Femur (tissue), 1 donor: Measurements from ENCODE around the gene PLEKHA5.
"Not testable (repeated sequence)": the region's sequence is repeated elsewhere in the genome, so short reads cannot be mapped to it uniquely, and the experiment has no call there.

Experiments used
- DNase-seq: peaks from one replicate; pipeline ENCODE4 v3.0.0-alpha.2; 2017

The PLEKHA5 gene

GRCh38 chr12:19203013-19203412, 73.5 kb downstream of the PLEKHA5 start:
- DNase-seq: no peak

GRCh38 chr12:19203539-19204506, 74.3 kb downstream of the PLEKHA5 start:
- DNase-seq: no peak

- no peak for DNase-seq
Measured at GRCh38 chr12:19205120-19205519, 75.6 kb downstream of the PLEKHA5 start.

GRCh38 chr12:19206493-19207077, 77.1 kb downstream of the PLEKHA5 start:
- DNase-seq: no peak

GRCh38 chr12:19208456-19208855, 78.9 kb downstream of the PLEKHA5 start:
- no peak for DNase-seq

DNA sequence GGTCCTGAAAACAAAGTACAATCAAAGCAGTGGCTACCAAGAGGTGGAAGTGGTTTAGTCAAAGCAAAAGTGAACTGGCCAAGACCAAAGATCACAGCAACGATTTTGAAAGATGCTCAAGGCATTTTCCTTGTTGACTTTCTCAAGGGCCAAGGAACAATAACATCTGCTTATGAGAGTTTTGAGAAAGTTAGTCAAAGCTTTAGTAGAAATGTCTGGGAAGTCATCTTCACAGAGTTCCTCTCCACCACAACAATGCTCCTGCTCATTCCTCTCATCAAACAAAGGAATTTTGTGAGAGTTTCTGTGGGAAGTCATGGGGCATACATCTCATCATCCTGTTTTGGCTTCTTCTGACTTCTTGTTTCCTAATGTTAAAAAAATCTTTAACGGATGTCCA, 80.1 kb downstream of the PLEKHA5 start:
- no peak for DNase-seq

GRCh38 chr12:19211802-19212201, 82.3 kb downstream of the PLEKHA5 start:
- DNase-seq: no peak

DNA sequence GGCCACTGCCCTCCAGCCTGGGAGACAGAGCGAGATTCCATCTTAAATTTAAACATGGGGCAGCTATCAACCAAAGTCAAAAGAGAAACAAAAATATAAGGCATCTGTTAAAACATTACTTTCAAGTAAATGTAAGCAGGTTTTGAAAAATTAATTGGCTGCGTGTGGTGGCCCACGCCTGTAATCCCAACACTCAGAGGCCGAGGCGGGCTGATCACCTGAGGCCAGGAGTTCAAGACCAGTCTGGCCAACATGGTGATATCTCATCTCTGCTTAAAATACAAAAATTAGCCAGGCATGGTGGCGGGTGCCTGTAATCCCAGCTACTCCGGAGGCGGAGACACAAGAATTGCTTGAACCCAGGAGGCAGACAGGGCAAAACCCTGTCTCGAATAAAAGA, 82.7 kb downstream of the PLEKHA5 start:
- DNase-seq: no peak

DNA sequence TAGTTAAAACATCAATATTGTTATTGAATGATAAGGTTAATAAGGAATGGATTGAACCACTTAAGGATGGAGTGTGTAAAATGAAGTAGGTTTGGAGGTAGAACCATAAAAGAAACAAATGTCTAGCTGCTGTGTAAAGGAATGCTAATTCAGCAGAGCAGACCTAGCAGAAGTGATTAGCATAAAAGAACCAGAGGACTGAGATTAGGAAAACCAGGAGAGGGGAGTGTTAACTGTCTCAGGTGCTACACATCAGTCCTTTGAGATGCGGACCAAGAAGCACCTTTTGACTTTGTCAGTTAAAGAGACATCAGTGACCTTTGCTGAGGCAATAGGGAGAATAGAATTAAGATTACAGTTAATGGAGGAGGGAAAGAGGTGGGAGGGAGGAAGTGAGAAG, 84.5 kb downstream of the PLEKHA5 start:
- DNase-seq: no peak

DNA sequence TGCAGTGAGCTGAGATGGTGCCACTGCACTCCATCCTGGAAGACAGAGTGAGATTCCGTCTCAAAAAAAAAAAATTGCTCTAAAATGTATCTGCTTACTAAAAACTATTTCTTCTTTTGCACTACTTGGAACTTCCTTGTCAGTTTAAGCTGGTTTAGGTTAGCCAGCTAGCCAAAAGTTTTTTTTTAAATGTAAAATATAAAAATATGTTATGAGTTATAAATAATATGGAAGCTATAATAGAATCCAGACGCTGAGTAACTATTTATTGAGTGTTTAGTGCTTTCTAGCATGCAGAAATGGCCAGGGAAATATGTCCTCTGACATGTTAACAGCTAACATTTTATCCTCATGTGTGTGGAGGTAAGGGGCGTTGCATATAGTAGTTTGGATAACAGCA, 85.6 kb downstream of the PLEKHA5 start:
- DNase-seq: no peak

DNA sequence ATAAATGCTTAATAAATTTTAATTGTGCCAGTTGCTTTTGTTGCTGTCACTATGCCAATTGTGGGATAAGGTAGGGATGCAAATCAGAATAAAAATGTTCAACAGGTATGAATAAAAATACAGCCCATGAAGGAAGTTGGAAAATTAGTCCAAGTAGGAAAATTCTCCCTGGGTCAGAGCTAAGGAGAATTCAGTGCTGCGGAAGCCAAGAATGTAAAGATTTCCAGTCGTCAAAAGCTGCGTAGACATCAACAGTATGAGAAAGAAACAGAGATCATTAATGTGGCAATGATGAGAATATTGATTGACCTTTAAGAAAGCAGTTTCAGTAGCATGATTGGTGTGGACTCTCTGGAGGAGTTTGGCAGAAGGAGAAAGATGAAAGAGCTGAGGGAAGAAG, 87.9 kb downstream of the PLEKHA5 start:
- no peak for DNase-seq

DNA sequence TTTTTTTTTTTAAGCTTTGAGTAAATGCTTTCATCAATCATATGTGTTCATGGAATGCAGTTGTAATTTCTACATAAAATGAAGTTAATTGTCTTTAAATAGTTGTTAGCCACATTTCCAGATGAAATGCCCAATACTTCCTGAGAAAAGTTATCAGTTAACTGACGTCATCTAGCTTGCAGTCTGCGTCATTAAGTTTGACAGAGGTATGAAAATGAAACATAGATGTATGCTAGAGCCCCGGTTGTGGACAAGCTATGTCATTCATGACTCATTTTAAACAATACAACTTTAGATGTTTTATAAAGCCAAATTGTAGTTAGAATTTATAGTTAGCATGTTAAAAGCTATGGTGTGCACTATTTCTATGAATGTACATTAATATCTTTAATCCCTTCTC, 90.7 kb downstream of the PLEKHA5 start:
- DNase-seq: no peak

DNA sequence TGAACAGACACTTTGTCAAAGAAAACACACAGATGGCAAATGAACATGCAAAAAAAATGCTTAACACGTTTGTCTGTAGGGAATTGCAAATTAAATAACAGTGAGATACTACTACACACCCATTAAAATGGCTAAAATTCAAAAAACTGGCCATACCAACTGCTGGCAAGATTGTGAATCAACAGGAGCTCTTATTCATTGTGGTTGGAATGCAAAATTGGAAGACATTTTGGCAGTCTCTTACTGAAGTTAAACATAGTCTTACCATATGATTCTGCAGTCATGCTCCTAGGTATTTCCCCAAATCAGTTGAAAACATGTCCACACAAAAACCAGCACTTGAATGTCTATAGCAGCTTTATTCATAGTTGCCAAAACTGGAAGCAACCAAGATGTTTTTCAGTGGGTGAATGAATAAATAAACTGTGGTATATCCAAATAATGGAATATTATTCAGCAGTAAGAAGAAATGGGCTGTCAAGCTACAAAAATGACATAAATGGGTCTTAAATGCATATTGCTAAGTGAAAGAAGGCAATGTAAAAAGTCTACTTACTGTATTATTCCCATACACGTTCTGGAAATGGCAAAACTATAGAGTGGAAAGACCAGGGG, 91.4 kb downstream of the PLEKHA5 start:
- DNase-seq: no peak

GRCh38 chr12:19222558-19222957, 93.0 kb downstream of the PLEKHA5 start:
- DNase-seq: no peak

DNA sequence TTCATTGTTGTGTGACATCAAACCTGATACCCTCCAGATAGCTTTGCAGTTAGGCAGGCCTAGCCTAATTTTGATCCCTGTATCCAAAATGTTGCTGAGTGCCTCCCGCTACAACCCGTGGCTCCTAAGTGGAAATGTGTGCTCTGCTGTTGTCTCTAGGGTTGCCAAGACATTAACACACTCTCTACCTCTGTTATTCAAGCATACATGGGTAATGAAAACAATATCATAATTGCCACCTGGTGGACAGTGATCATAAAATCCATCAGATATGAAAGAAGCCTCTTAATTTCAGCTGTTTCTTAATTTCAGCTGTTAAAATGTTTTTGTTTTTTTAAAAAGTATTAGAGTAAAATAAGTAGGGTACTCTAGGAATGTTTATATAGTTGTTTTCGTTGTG, 93.5 kb downstream of the PLEKHA5 start:
- no peak for DNase-seq

DNA sequence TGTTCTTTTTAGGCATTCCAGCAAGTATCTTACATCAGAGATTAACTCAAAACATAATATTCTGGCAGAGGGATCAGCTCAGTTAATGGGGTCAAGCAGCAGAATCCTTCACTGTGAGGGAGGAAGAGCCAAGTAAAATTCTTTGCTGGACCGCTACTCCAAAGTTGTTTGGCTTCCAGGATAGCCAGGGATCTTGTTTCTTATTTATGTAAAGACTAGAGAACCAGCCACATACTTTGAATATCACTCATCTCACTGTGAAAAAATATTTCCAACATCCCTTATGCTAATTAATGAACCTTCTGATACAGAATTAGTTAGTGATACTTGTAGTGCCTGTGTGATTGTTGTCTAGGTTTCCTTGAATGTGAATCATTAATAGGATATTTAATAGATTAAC, 94.2 kb downstream of the PLEKHA5 start:
- no peak for DNase-seq

DNA sequence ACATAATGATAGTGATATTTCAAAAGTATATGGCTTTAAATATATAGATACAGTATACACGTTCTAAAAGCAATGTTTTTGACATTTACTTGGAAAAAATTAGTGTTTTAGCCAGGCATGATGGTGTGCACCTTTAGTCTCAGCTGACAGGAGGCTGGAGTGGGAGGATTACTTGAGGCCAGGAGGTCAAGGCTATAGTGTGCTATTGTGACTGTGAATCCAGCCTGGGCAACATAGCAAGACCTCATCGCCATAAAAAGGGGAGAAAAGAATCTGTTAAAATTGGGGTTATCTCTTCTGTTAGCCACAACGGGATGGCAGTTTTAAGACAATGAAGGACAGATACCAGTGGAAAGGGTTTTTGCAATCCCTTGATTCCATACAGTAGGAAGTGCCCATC, 95.2 kb downstream of the PLEKHA5 start:
- DNase-seq: no peak

DNA sequence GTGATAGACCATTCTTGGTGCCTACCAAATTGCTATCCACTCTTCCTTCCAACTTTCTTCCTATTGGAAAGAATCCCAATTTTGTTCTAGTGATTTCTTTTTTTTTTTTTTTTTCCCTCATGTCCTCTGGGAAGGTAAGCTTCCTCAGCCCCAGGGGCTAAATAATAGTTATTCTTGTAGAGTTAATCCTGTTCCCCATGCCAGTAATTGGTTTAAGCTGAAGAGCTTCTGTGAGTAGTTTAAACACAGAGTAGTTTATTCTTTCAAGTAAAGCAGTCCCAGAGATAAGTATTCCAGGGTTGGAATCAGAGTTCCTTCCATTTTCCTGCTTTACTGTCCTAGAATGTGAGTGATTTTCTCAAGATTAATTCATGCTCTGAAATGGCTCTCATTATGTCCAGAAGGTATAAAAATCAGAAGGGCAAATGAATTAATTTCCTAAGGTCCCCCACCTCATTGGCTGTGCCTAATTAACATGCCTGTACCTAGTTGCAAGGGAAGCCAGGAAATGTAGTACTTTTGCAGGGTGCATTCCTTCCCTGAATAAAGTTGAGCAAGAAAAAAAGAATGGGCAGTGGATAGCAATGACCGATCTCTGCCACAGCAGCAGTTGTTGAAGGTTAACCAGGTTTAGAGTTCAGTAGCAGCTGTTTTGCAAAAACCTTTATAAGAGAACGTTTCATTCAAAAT, 97.8 kb downstream of the PLEKHA5 start:
- DNase-seq: no peak

DNA sequence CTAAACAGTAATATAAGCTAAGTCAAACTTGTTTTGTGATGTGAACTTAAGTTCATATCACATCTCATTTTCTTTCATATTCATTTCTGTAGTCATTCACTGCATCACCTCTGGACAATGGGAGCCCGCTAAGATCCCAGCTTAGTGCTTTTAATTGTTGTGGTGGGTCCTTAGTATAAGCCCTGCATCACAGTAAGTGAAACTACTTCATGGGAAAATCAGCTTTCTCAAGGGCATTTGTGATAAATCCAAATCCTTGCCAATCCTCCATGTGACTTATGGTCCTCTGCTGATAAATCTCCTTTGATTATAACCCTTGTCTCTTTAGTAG, 98.3 kb downstream of the PLEKHA5 start:
- DNase-seq: no peak

GRCh38 chr12:19229021-19229420, 99.5 kb downstream of the PLEKHA5 start:
- not testable (repeated sequence) for DNase-seq

GRCh38 chr12:19230299-19230866, 100.8 kb downstream of the PLEKHA5 start:
- DNase-seq: no peak

- DNase-seq: no peak
Measured at GRCh38 chr12:19230896-19231295, 101.4 kb downstream of the PLEKHA5 start.

GRCh38 chr12:19234171-19234704, 104.7 kb downstream of the PLEKHA5 start:
- DNase-seq: no peak
